HG03439 (cell line): ENCODE results near the gene PPP1R9B.

ENCODE experiments used
- ATAC-seq: cut with Tn5 transposase; IDR thresholded peaks from one replicate; pipeline ENCODE4 v1.9.1; 2021; ENCODE audit warnings: mild to moderate bottlenecking, moderate library complexity; ENCODE audit not compliant: unreplicated experiment

The PPP1R9B gene

DNA sequence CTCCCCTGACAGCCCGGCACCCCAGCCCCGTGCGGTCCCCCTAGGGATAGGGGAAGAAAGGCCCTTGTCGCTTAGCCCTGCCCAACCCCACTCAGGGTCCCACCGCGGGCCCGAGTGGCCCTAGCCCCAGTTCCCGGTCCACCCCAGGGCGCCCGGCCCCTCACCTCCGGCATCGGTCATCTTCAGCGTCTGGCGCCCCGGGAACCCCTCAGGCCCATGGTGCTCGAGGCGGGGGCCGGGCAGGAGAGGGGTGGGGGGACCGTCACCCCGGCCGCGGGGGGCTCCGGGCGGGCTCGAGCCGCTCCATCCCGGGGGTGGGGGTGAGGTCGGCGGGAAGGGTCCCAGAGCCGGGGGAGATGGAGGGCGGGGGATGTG is 21.1 kb downstream of the PPP1R9B start:
- ATAC-seq: no peak

GRCh38 chr17:50128441-50129352 is 21.8 kb downstream of the PPP1R9B start:
- no peak for ATAC-seq

GRCh38 chr17:50127697-50128361 is 22.6 kb downstream of the PPP1R9B start:
- no peak for ATAC-seq

DNA sequence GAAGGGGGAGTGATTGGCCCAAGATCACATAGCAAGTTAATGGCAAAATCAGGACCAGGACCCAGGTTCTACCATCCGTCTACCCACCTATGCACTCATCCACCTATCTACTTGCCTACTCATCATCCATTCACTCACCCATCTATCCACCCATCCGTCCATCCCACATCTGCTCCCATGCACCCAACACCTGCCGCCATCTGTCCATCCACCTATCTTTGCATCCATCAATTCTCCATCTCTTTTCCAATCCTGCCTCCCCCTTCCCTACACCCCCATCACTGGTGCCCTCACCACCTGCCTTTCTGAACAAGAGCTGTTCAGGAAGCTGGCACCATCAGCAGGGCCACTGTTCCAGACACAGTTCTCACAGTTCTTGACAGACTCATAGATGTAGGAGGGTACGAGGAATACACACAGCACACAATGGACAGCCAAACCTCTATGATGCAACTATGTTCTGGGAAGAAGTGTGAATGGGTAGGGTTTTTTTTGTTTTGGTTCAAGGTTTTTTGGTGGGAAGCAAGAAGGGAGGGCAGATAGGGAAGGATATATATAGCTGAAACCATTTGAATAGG is 25.0 kb downstream of the PPP1R9B start:
- no peak for ATAC-seq

DNA sequence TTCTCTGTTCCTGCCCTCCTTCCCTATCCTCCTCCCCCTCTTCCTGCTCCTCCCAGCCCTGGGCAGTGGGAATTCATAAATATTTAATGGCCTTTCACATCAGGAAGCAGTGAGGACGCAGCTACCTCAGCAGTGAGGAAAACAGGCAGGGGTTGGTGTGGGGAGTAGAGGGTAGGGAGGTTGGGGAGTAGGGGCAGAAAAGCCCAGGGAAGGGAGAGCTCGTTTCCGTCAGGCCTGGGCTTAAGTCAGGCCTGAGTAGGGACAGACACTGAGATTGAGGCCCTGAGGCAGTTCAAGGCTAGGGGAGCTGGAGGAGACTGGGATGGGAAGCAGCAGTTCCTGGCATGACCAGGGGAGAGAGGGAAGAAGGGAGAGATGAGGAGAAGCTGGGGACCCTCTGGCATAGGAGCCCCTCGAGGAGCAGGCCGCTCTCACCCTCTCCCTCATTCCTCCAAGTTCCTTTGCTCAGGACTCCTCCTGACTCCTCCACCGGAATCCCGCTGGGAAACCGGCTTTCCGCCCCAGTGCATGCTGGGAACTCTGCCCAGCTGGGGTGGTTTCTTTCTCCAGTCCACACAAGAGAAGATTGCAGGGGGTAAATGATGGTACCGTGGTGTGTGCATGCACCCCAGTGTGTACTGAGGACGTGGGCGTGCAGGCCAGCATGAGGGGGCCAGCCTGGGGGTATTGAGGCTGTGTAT is 26.7 kb downstream of the PPP1R9B start:
- ATAC-seq: no peak

DNA sequence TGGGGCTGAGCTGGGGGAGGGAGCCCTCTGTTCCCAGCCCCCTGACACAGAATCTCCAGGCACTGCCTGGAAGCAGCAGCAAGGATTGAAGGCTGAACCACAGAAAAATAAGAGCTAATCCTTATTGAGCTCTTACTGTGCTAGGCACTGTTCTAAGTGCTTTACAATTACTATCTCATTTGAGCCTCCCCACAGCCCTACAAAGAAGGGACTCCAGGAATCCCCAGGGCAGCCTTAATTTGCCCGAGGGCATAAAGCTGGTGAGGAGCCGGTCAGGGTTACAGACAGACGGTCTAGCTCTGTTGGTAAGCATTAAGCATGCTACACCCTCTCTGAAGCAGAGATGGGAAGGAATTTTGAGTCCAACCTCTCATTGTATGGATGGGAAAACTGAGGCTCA is 27.5 kb downstream of the PPP1R9B start:
- ATAC-seq: no peak

GRCh38 chr17:50120475-50121253 is 29.8 kb downstream of the PPP1R9B start:
- ATAC-seq: no peak

- no peak for ATAC-seq
These were observed 31.7 kb downstream of the PPP1R9B start for GRCh38 chr17:50118828-50119218.

DNA sequence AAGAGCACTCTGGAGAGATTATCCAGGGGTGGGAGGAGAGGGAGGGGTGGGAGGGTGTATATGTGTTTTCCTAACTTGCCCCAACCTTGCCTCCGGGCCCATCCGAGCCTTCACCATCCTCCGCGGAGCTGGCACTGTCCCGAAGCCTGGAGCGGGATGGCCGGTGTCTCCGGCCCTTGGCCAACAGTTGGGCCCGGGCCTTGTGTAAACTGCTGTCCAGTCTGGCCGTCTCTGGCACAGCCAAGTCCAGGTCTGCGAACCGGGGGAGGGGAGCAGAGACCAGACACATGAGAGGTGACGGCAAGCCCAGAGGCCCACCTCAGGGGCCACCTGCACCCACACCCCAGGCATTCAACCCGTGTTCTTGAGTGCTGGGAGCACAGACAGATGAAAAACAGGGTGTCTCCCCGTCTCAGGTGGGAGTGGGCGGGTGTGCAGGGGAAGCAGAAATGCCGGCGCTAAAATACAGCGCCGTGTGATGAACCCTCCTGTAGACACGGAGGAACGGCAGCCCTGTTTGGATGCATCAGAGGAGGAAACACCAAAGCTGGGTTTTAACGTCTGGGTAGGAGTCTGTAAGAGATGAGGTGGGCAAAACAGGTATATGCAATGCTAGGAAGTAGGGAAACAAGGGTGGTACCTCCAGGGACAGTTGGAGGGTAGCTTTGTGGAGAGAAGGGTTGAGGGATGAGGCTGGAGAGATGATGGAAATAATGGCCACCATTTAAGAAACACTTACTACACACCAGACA is 32.2 kb downstream of the PPP1R9B start:
- no peak for ATAC-seq

DNA sequence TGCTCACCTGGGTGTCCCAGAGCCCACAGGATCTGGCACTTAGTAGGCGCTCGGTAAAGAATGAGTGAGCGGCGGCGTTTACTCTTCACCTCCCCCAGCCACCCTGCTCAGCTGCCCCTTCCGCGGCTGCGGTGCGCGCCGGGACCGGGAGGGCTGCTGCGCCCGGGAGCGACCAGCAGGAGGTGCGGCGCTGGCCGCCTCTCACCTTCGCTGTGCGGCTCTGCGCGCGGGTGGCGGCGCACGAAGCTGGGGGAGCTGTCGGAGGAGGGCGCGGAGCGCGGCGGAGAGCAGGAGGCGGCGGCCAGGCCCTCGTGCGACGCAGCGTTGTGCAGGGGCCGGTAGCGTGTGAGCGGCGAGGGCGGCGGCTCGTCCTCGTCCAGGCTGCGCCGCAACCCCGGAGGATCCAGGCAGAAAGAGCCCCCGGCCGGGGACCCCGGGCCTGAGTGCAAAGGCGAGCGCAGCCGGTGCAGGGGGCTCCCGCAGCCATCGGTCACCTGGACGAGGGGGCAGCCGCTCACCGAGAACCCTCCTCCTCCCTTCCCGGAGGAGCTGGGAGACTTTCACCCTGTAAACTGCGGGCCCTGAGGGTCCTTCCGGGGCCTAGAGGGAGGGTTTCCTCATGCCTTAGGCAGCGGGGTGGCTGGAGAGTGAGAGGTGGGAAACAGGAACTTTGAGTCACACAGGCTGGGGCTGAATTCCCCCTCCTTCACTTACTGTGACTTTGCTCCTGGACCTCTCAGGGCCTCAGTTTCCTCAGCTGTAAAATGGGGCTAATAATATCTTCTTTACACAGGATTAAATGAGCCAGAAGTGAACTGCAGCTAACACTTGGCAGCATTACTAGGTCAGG is 33.0 kb downstream of the PPP1R9B start:
- ATAC-seq: no peak

GRCh38 chr17:50115756-50116155 is 34.7 kb downstream of the PPP1R9B start:
- no peak for ATAC-seq

GRCh38 chr17:50114849-50115357 is 35.6 kb downstream of the PPP1R9B start:
- ATAC-seq: no peak

DNA sequence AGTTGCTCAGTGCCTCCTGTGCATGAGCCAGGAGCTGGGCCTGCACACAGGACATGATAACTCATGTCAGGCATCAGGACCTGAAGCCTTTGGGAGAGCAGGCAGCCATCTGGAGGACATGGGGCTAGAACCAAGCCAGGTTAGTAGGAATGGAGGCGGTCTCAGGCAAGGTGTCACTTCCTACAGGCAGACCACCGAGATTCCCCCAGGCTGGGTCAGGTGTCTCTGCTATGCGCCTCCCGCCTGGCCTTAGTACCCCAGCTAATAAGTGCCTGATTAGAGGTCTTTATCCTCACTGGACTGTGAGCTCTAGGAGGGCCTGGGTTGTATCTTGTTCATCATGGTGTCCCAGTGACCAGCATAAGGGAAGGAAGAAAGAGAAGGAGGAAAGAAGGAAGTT is 36.1 kb downstream of the PPP1R9B start:
- ATAC-seq: no peak

GRCh38 chr17:50113624-50114320 is 36.7 kb downstream of the PPP1R9B start:
- no peak for ATAC-seq

DNA sequence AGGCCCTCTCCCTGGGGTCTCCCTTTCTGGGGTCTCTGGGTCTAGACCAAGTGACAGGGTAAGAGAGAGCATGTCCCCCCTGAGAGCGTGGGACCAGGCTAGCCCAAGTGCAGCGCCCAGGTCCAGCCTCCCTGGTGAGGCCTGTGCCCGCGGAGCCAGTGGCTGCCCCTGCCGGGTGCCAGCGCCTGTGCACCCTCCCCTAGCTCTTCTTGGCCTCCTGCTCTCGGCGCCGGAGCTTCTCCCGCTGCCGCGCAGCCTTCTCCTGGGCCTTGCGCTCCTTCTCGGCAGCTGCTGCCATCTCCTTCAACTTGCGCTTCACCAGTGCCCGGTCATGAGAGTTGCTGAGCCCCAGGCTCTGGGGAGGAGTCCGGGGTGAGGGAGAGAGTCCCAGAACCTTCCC is 37.8 kb downstream of the PPP1R9B start:
- ATAC-seq: no peak

GRCh38 chr17:50111673-50112655 is 38.5 kb downstream of the PPP1R9B start:
- no peak for ATAC-seq
